DOHH2 (cell line): Measurements from ENCODE around the gene NREP.

Source experiments
- H3F3A ChIP-seq: fragments of 200-600 bp; sonication (generic), shearing (Covaris generic); 2 replicates; pipeline ENCODE4 v1.6.0; 2016; ENCODE audit warnings: antibody characterized with exemption, mild to moderate bottlenecking; ENCODE audit not compliant: control insufficient read depth, insufficient read depth
- H3K27ac ChIP-seq: fragments of 200-600 bp; sonication (generic); 2 replicates; pipeline ENCODE4 v1.5.1; 2014; ENCODE audit warnings: low read depth, mild to moderate bottlenecking, low read length, moderate library complexity
- H3K27me3 ChIP-seq: fragments of 200-600 bp; sonication (generic); 2 replicates; pipeline ENCODE4 v1.6.1; 2014; ENCODE audit warnings: mild to moderate bottlenecking, low read length, mixed read lengths; ENCODE audit not compliant: control insufficient read depth
- H3K36me3 ChIP-seq: fragments of 200-600 bp; sonication (generic); 2 replicates; pipeline ENCODE4 v1.6.1; 2014; ENCODE audit warnings: mild to moderate bottlenecking, low read length, moderate library complexity, mixed read lengths; ENCODE audit not compliant: control insufficient read depth
- H3K4me1 ChIP-seq: fragments of 200-600 bp; sonication (generic); 2 replicates; pipeline ENCODE4 v1.6.1; 2014; ENCODE audit warnings: mild to moderate bottlenecking, low read length, mixed read lengths; ENCODE audit not compliant: control insufficient read depth
- H3K4me2 ChIP-seq: fragments of 200-600 bp; sonication (generic); 2 replicates; pipeline ENCODE4 v1.6.0; 2014; ENCODE audit warnings: mild to moderate bottlenecking, low read length, moderate library complexity
- H3K4me3 ChIP-seq: fragments of 200-600 bp; sonication (generic); 2 replicates; pipeline ENCODE4 v1.5.1; 2014; ENCODE audit warnings: mild to moderate bottlenecking, low read length, mixed read lengths
- H3K79me2 ChIP-seq: fragments of 200-600 bp; sonication (generic); 2 replicates; pipeline ENCODE4 v1.6.1; 2014; ENCODE audit warnings: mild to moderate bottlenecking, low read length, mixed read lengths; ENCODE audit not compliant: control insufficient read depth
- H3K9me2 ChIP-seq: fragments of 200-600 bp; sonication (generic); replicated peaks from 2 replicates; pipeline ENCODE4 v1.6.1; 2014; ENCODE audit warnings: mild to moderate bottlenecking, low read length, mixed read lengths; ENCODE audit not compliant: control insufficient read depth
- H3K9me3 ChIP-seq: fragments of 200-600 bp; sonication (generic); 2 replicates; pipeline ENCODE4 v1.6.1; 2014; ENCODE audit warnings: antibody characterized with exemption, low read length, mixed read lengths; ENCODE audit not compliant: control insufficient read depth, insufficient read depth
- H4K20me1 ChIP-seq: fragments of 200-600 bp; sonication (generic); 2 replicates; pipeline ENCODE4 v1.6.0; 2014; ENCODE audit warnings: low read depth, mild to moderate bottlenecking, antibody characterized with exemption, low read length, moderate library complexity; ENCODE audit not compliant: control insufficient read depth, insufficient read depth
- EZH2phosphoT487 ChIP-seq: fragments of 200-600 bp; sonication (generic); IDR thresholded peaks from 2 replicates; pipeline ENCODE4 v1.6.1; 2017; ENCODE audit warnings: borderline replicate concordance, mild to moderate bottlenecking, antibody characterized with exemption, low read length, moderate library complexity, mixed read lengths
- TF ChIP-seq, protein P1 (sequence below): fragments of 200-600 bp; sonication (generic); IDR thresholded peaks from one replicate; pipeline ENCODE4 v1.5.1; 2014; ENCODE audit warnings: antibody characterized with exemption, mild to moderate bottlenecking, low read depth, low read length; ENCODE audit not compliant: poor library complexity, severe bottlenecking

NREP gene

DNA sequence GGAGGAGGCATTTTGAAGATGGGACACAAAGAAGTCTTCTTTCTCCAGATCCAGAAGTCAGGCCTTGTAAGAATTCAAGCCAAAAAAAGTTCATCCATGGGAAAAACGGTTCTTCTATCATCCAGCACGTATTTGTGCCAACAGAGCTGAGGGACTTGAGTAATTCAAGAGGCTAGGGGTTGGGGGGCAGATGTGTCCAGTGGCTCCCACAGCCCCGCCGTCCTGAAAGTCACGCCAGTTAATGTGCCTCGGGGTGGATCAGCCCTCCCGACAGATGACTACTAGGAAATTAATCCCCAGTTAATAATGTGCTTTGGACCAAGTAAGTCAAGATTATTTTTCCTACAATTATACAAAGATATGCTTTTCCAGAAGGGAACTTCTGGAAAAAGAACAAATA is 23.4 kb downstream of the NREP start:
- no peaks in the 10 kb centered on the region for H3K27me3 ChIP-seq
- no peak overlapping the region for H3K4me2 ChIP-seq
- no peaks in the 10 kb centered on the region for H3K9me3 ChIP-seq
- no peaks in the 10 kb centered on the region for H3K4me1 ChIP-seq
- H3F3A ChIP-seq: no peaks in the 10 kb centered on the region
- no peak overlapping the region for H3K27ac ChIP-seq
- H3K79me2 ChIP-seq: no peaks in the 10 kb centered on the region
- H3K4me3 ChIP-seq: no peak overlapping the region
- peaks cover 47% of the 10 kb centered on the region for H3K36me3 ChIP-seq
- no peaks in the 10 kb centered on the region for H4K20me1 ChIP-seq
- H3K9me2 ChIP-seq: no peaks in the 10 kb centered on the region
- TF ChIP-seq EZH2phosphoT487: no peak

DNA sequence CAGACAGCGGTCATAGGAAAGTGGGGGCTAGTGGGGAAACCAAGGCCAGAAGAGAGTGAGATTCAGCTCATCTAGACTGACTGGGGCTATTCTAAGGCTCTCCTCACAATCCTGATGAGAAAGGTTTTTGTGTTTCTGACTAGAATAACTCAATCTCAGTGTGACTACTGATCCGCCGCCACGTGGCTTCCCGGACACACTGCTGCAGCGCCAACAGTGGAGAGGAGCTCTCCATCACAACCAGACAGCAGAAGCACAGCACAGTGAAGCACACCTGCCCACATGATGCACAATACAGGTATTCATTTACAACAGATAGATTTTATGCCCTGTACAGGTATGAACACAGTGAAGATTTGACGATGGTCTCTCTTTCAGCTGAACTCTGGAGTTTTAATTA is 25.4 kb downstream of the NREP start:
- Histone ChIP-seq H3K9me3 (no peaks in the 10 kb centered on the region), H3K4me2 (no peak overlapping the region), H3K36me3 (peaks cover 43% of the 10 kb centered on the region)

DNA sequence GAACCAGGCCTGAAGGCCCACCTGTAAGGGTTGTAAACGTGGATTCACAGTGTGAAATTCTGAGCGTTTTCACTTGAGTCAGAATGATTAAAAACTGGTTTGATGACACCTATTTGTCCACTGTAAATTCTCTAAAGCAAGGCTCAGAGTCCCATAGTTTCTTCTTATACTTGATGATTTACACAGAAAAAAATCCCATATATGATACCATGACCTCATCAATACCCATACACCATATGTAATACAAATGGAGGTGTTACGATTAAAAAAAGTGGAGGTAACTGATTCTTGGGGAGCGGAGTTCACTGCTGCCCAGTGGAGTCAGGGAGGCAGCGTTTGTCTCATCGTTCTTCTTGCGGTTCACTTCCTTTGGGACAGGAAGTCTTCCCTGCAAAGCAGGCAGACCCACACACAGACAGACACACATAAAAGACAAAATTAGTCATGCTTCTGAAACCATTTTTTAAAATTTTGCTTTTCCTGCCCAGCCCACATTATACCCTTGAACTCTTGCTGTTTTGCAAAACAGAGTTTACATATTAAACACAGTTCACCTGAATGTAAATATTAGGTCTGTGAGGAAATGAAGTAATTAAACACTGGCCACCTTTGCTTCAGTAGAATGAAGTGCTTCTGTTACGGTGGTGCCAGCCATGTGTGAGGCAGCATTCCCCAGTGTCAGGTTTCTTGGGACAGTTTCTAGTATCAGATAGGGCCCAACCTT is 26.2 kb downstream of the NREP start:
- no peaks in the 10 kb centered on the region for H3K79me2 ChIP-seq
- no peaks in the 10 kb centered on the region for H3K9me3 ChIP-seq
- H3F3A ChIP-seq: no peaks in the 10 kb centered on the region
- no peaks in the 10 kb centered on the region for H3K4me1 ChIP-seq
- no peaks in the 10 kb centered on the region for H4K20me1 ChIP-seq
- no peaks in the 10 kb centered on the region for H3K9me2 ChIP-seq
- H3K27me3 ChIP-seq: no peaks in the 10 kb centered on the region
- H3K4me3 ChIP-seq: no peak overlapping the region
- H3K36me3 ChIP-seq: peaks cover 40% of the 10 kb centered on the region
- TF ChIP-seq, protein P1, sequence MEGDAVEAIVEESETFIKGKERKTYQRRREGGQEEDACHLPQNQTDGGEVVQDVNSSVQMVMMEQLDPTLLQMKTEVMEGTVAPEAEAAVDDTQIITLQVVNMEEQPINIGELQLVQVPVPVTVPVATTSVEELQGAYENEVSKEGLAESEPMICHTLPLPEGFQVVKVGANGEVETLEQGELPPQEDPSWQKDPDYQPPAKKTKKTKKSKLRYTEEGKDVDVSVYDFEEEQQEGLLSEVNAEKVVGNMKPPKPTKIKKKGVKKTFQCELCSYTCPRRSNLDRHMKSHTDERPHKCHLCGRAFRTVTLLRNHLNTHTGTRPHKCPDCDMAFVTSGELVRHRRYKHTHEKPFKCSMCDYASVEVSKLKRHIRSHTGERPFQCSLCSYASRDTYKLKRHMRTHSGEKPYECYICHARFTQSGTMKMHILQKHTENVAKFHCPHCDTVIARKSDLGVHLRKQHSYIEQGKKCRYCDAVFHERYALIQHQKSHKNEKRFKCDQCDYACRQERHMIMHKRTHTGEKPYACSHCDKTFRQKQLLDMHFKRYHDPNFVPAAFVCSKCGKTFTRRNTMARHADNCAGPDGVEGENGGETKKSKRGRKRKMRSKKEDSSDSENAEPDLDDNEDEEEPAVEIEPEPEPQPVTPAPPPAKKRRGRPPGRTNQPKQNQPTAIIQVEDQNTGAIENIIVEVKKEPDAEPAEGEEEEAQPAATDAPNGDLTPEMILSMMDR: no peak
- no peak for TF ChIP-seq EZH2phosphoT487
- no peak overlapping the region for H3K27ac ChIP-seq
- H3K4me2 ChIP-seq: no peak overlapping the region

More for the DNA sequence above, 25.4 kb downstream of the NREP start:
- TF ChIP-seq EZH2phosphoT487: no peak
- TF ChIP-seq, protein P1: no peak
- Histone ChIP-seq H3K4me3 (no peak overlapping the region), H3K79me2 (no peaks in the 10 kb centered on the region), H3K9me2 (no peaks in the 10 kb centered on the region), H3K27me3 (no peaks in the 10 kb centered on the region), H3K27ac (no peak overlapping the region), H4K20me1 (no peaks in the 10 kb centered on the region), H3F3A (no peaks in the 10 kb centered on the region), H3K4me1 (no peaks in the 10 kb centered on the region)

DNA sequence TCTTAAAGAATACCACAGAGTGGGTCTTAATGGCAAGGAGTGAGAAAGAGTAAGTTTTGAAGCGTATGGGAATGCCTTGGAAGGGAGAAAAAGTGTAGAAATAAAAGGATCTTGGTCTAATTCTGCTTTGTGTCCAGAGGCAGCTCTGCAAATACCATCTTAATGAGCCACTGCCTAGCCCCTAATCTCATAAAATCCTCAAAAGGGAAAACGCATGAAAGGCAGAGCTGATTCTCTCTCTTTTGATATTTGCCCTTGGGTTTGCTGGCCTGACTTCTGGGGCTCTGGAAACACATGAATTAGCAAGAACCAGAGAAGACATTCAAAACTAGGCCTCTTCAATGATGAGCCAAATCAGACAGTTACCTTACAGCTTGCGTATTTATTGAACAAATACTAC is 28.1 kb downstream of the NREP start:
- Histone ChIP-seq H3K4me2 (no peak overlapping the region), H3K9me2 (no peaks in the 10 kb centered on the region), H3K27me3 (no peaks in the 10 kb centered on the region), H3K4me3 (no peak overlapping the region), H3K36me3 (peaks cover 23% of the 10 kb centered on the region), H4K20me1 (no peaks in the 10 kb centered on the region), H3K79me2 (no peaks in the 10 kb centered on the region), H3K27ac (no peak overlapping the region), H3K9me3 (no peaks in the 10 kb centered on the region), H3K4me1 (no peaks in the 10 kb centered on the region), H3F3A (no peaks in the 10 kb centered on the region)
- TF ChIP-seq EZH2phosphoT487: no peak
